HL-60 (cell line): ENCODE data around the gene LARP1. TPM values are rescaled to one million over a fixed set of nuclear protein-coding genes. Genes with fewer than 3 reads are reported as not detected.

Source experiments
- DNase-seq, 2 experiments: peaks; one replicate each; pipeline ENCODE4 v3.0.0-alpha.2; 2010 to 2020; ENCODE audit warnings: low read depth in 1 of 2, low spot score in 1 of 2
- H3K27ac ChIP-seq: fragments of 250-450 bp; sonication (Bioruptor Pico); replicated peaks from 2 replicates; pipeline ENCODE4 v1.5.1; 2020; ENCODE audit warnings: mild to moderate bottlenecking, moderate library complexity
- H3K27me3 ChIP-seq: fragments of 250-450 bp; sonication (Bioruptor Pico); 2 replicates; pipeline ENCODE4 v1.5.1; 2021; ENCODE audit warnings: mild to moderate bottlenecking, moderate library complexity; ENCODE audit not compliant: insufficient read depth, poor library complexity, severe bottlenecking
- H3K4me3 ChIP-seq: replicated peaks from 2 replicates; pipeline ENCODE4 v1.5.1; 2011; ENCODE audit warnings: mild to moderate bottlenecking, control low read depth, low read length; ENCODE audit not compliant: insufficient read depth
- CTCF ChIP-seq: IDR thresholded peaks from one replicate; pipeline ENCODE4 v1.5.1; 2011; ENCODE audit warnings: low read length, control low read depth, inconsistent platforms; ENCODE audit not compliant: insufficient read depth
- GABPA ChIP-seq: IDR thresholded peaks from 2 replicates; pipeline ENCODE4 v1.6.1; 2012; ENCODE audit warnings: low read depth
- POLR2AphosphoS5 ChIP-seq: IDR thresholded peaks from 2 replicates; pipeline ENCODE4 v1.6.1; 2012; ENCODE audit warnings: low read depth
- SPI1 ChIP-seq: IDR thresholded peaks from 2 replicates; pipeline ENCODE4 v1.6.1; 2012; ENCODE audit warnings: low read depth, mild to moderate bottlenecking, borderline replicate concordance
- microRNA-seq: library from miRNA; unstranded; fragments of <30 nt; microRNA quantifications from one replicate; pipeline ENCODE4, GENCODE V29; 2018
- TF ChIP-seq, protein P1 (sequence below): IDR thresholded peaks from 2 replicates; pipeline ENCODE4 v1.6.1; 2012; ENCODE audit warnings: low read depth; ENCODE audit not compliant: insufficient replicate concordance

LARP1 gene

GRCh38 chr5:154865466-154866184, 110.4 kb downstream of the LARP1 start:
- H3K27me3 ChIP-seq, result no peaks in the 10 kb centered on the region
- no peak for DNase-seq
- H3K4me3 ChIP-seq, result no peak overlapping the region
- H3K27ac ChIP-seq, result no peak overlapping the region
- TF ChIP-seq POLR2AphosphoS5 (no peak), SPI1 (no peak), CTCF (no peak), GABPA (no peak)
- TF ChIP-seq, protein P1, sequence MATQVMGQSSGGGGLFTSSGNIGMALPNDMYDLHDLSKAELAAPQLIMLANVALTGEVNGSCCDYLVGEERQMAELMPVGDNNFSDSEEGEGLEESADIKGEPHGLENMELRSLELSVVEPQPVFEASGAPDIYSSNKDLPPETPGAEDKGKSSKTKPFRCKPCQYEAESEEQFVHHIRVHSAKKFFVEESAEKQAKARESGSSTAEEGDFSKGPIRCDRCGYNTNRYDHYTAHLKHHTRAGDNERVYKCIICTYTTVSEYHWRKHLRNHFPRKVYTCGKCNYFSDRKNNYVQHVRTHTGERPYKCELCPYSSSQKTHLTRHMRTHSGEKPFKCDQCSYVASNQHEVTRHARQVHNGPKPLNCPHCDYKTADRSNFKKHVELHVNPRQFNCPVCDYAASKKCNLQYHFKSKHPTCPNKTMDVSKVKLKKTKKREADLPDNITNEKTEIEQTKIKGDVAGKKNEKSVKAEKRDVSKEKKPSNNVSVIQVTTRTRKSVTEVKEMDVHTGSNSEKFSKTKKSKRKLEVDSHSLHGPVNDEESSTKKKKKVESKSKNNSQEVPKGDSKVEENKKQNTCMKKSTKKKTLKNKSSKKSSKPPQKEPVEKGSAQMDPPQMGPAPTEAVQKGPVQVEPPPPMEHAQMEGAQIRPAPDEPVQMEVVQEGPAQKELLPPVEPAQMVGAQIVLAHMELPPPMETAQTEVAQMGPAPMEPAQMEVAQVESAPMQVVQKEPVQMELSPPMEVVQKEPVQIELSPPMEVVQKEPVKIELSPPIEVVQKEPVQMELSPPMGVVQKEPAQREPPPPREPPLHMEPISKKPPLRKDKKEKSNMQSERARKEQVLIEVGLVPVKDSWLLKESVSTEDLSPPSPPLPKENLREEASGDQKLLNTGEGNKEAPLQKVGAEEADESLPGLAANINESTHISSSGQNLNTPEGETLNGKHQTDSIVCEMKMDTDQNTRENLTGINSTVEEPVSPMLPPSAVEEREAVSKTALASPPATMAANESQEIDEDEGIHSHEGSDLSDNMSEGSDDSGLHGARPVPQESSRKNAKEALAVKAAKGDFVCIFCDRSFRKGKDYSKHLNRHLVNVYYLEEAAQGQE, result no peak

DNA sequence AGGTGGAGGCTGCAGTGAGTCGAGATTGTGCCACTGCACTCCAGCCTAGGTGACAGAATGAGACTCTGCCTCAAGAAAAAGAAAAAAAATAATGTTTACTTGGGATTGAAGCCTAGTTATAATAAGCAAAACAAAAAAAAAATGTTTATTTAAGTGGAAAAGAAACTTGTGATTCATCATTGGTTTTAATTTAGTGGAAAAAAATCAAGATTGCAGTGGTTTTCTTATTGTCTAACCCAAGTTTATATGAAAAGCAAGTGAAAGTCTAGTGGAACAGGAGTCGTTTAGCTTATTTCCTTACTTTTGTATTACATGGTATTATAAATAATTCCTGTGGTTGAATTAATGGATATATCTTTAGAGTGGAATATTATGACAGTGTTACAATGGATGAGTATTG, 111.7 kb downstream of the LARP1 start:
- DNase-seq, result no peak
- Histone ChIP-seq H3K27me3 (no peaks in the 10 kb centered on the region), H3K4me3 (no peak overlapping the region), H3K27ac (no peak overlapping the region)
- no peak for TF ChIP-seq POLR2AphosphoS5
- TF ChIP-seq, protein P1, result no peak
- no peak for TF ChIP-seq SPI1
- TF ChIP-seq GABPA, result no peak
- TF ChIP-seq CTCF, result no peak

Small RNA genes within 50 kb of the gene (microRNA-seq; reads per million reads assigned to microRNA genes)
- gene MIR378H, result not detected
